DMS114 treated with DMSO at 0.1 percent for 48 hours (cell line): ENCODE data around the gene PSMB9.
A peak's percentile ranks its signal among the peaks of the same experiment; 100 is the strongest.

Source experiments
- DNase-seq: peaks from one replicate; lab custom pipeline; 2025; ENCODE audit not compliant: unreplicated experiment; lab: John Stamatoyannopoulos, UW

Gene PSMB9

GRCh38 chr6:32894085-32895005 lies 40.4 kb downstream of the PSMB9 start:
- peak; percentile 88 for DNase-seq

- DNase-seq = no peak
Observed at GRCh38 chr6:32895006-32895345, 41.0 kb downstream of the PSMB9 start.

- no peak for DNase-seq
Observed at GRCh38 chr6:32903952-32904351, 50.0 kb downstream of the PSMB9 start.

- DNase-seq = no peak
Observed at GRCh38 chr6:32905078-32905477, 51.1 kb downstream of the PSMB9 start.

- DNase-seq = no peak
Observed at GRCh38 chr6:32906539-32906938, 52.5 kb downstream of the PSMB9 start.

- DNase-seq = no peak
Observed at GRCh38 chr6:32908897-32909296, 54.9 kb downstream of the PSMB9 start.
